ENCODE data around the gene CEP170.
"Not testable (repeated sequence)": the region's sequence is repeated elsewhere in the genome, so short reads cannot be mapped to it uniquely, and the experiment has no call there.

DNA sequence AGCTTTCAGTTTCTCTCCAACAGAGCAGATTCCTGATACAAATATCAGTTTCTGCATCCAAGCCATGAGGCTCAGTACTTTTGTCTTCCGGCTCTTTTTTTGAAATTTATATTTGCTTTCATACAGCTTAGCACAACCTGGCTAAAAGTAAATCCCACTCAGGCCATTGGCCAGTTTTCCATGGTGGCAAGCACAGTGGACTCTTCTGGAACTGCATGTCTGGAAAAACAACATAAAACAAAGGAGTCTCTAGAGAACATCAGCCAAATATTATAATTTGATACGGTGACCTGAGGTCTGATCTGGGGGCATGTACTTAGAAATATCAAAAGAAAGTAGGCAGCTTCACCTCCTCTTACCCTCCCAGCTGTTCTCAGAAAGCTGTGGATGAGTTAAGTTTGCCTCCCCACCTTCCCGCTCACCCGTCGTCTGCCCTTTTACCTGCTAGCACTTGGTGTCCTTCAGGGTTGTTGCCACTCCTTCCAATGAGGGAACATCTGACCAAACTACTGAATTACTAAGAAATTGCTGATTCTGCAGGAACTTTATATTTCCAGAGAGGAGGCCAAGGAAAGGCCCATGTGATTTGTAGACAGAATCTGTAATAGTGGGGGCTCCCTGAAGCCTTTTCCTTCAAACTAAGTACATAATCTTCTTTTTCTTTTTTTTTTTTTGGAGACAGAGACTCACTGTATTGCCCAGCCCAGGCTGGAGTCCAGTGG lies 136.3 kb downstream of the CEP170 start:
- TF ChIP-seq CTCF (IDR thresholded peaks at IDR 0.05); ZFX (IDR thresholded peaks at IDR 0.05; ENCODE audit: borderline replicate concordance): not testable (repeated sequence)
